GM10248 (cell line): ENCODE results near the gene NR3C2.
A peak's percentile ranks its signal among the peaks of the same experiment; 100 is the strongest.

Experiments
- CTCF ChIA-PET: fragments of 300-600 bp; sonication (Branson Sonifier 250); formaldehyde crosslinking; extraction: SDS; loops from one replicate; lab custom pipeline; 2021; ENCODE audit warnings: antibody characterized with exemption; lab: Yijun Ruan, JAX
- POLR2A ChIA-PET: fragments of 350-650 bp; sonication (Branson Sonifier 250); formaldehyde crosslinking; extraction: SDS; loops from one replicate; lab custom pipeline; 2020; ENCODE audit warnings: antibody characterized with exemption; lab: Yijun Ruan, JAX
- DNase-seq: peaks from one replicate; pipeline ENCODE4 v3.0.0; 2012; ENCODE audit errors: extremely low spot score
- TF ChIP-seq, protein P1 (sequence below): IDR thresholded peaks from 2 replicates; pipeline ENCODE4 v1.5.1; 2012; ENCODE audit warnings: mild to moderate bottlenecking, low read depth; ENCODE audit errors: extremely low read depth, missing control alignments, control extremely low read depth

Gene NR3C2

DNA sequence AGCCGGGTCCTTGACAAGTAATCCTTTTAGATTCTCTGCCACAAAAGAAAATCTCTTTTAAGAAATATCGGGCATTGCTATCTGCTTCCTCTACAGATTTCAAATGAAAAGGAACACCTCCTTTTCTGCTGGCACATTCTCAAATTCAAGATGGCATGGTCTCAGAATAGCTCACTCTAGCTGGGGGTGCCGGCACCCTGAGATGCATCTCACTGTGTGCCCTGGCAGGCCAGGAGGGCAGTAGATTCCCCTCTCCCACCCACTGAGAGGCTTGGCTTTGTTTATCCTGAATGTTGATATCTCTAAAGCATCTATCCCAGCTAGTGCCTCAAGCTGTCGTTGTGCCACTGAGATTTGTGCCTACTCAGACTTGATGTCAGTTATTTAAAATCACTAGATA is 390.8 kb downstream of the NR3C2 start:
- TF ChIP-seq, protein P1, sequence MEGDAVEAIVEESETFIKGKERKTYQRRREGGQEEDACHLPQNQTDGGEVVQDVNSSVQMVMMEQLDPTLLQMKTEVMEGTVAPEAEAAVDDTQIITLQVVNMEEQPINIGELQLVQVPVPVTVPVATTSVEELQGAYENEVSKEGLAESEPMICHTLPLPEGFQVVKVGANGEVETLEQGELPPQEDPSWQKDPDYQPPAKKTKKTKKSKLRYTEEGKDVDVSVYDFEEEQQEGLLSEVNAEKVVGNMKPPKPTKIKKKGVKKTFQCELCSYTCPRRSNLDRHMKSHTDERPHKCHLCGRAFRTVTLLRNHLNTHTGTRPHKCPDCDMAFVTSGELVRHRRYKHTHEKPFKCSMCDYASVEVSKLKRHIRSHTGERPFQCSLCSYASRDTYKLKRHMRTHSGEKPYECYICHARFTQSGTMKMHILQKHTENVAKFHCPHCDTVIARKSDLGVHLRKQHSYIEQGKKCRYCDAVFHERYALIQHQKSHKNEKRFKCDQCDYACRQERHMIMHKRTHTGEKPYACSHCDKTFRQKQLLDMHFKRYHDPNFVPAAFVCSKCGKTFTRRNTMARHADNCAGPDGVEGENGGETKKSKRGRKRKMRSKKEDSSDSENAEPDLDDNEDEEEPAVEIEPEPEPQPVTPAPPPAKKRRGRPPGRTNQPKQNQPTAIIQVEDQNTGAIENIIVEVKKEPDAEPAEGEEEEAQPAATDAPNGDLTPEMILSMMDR, result no peak
- ChIA-PET POLR2A (no interaction called here), CTCF (interaction anchor here (0.7 kb wide), 1 partner anchor 10 kb away, joined by 3 read pairs; no protein-coding TSS in a partner anchor)
- DNase-seq, result no peak

DNA sequence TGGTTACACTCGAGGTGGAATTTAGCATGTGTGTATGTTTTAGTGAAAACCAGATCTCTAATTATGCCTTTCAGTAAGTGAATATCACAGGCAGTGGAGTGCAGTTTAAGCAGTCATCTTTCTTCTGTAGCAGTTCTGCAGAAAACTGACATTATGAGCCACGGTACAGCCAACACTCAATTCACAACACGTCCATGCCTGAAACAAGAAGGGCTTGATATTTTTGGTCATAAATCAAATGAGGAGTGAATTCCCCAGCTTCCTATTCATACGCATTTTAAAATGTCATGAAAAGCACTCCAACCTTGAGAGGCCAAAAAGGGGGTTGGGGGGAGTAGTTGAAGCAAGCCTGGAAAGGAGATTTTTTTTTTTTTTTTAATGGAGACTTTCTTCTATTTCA is 393.6 kb downstream of the NR3C2 start:
- CTCF ChIA-PET, result interaction anchor here (1.4 kb wide), 1 partner anchor 12 kb away, joined by 3 read pairs; no protein-coding TSS in a partner anchor
- TF ChIP-seq, protein P1, result no peak
- POLR2A ChIA-PET, result no interaction called here

DNA sequence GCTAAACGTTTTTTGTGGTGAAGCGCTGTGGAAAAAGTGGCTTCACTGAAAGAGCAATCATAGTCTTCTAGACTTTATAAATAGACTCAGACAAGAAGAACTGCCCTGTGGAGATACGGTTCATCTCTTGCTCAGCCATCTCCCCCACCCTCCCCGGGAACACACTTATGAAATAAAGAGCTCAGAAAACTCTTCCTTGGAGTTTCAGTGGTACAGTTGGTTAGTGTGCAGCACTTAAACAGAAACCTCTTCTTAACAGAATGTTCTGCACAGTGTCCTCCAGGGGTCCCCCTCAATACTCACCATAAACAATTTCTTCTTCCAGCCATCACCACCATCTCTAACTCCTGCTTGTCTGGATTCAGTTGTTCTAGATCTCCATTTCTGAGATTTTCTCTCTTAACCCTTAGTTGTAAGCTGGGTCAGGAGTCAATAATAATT is 397.3 kb downstream of the NR3C2 start:
- POLR2A ChIA-PET, result interaction anchor here (1.0 kb wide), 1 partner anchor 12 kb away, joined by 3 read pairs; no protein-coding TSS in a partner anchor
- TF ChIP-seq, protein P1, result peak; percentile 13
- CTCF ChIA-PET, result interaction anchor here (0.7 to 3.2 kb wide), 10 partner anchors 8 to 114 kb away, joined by 3 to 15 read pairs (median 4); no protein-coding TSS in a partner anchor
- DNase-seq, result peak; percentile 46

More for the DNA sequence above, 393.6 kb downstream of the NR3C2 start:
- DNase-seq, result no peak

GRCh38 chr4:148044089-148044911 is 397.9 kb downstream of the NR3C2 start:
- ChIA-PET CTCF (interaction anchor here (0.7 to 3.2 kb wide), 11 partner anchors 9 to 114 kb away, joined by 3 to 15 read pairs (median 3); no protein-coding TSS in a partner anchor), POLR2A (interaction anchor here (0.6 to 1.0 kb wide), 2 partner anchors 13 to 75 kb away, joined by 3 to 5 read pairs; no protein-coding TSS in a partner anchor)
- DNase-seq, result no peak
- TF ChIP-seq, protein P1, result no peak

DNA sequence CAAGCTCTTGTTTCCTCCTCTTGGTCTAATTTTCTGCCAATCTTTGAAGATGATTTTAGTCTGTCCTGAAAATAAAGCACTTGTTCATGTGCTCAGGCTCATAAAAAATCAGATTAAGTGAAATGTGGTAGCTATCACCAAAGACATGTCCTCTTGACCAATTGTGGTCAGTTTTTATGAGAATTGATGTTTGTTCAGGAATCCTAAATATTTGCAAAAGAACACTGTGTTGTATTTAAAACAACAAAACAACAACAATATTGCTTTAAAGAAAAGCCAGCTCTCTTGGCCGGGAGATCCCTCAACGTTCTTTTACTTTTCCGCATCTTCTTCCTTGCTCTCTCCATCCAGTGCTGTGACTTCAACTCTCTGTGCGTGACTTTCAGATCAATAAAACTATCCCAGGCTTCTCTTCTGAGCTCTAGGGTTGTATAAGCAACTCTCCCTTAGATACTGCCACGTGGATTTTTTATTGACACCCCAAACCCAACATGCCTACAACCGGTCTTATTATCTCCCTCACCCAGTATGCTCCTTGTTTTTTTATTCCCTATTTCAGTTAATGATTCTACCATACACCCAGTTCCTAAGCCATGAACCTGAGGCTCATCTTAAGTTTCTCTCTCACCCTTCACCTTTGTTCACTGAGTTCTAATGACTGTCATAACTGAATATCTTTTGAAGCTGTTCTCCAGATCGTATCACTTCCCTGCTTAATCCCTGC is 400.4 kb downstream of the NR3C2 start:
- CTCF ChIA-PET, result interaction anchor here (0.7 to 3.2 kb wide), 6 partner anchors 9 to 36 kb away, joined by 3 to 21 read pairs (median 4); no protein-coding TSS in a partner anchor
- POLR2A ChIA-PET, result no interaction called here
- no peak for DNase-seq
- TF ChIP-seq, protein P1, result no peak

- ChIA-PET CTCF (interaction anchor here (0.9 to 2.5 kb wide), 5 partner anchors 9 to 168 kb away, joined by 3 to 12 read pairs (median 3); no protein-coding TSS in a partner anchor), POLR2A (no interaction called here)
- TF ChIP-seq, protein P1, result no peak
- no peak for DNase-seq
Measured at GRCh38 chr4:148034813-148035212, 407.4 kb downstream of the NR3C2 start.
